ENCODE results near the gene ZNF546.

- TF ChIP-seq CTCF (IDR thresholded peaks at IDR 0.05) (no peak), ZNF138 (CRISPR knock-in tag; conservative IDR thresholded peaks at IDR 0.05) (no peak)
These were observed 60.3 kb downstream of the ZNF546 start for GRCh38 chr19:40057166-40057565.

Measured in WTC11 (cell line).